Stimulated activated CD4-positive, alpha-beta T cell treated with anti-CD3 and anti-CD28 coated beads, TNF-alpha, amount 100 ng/mL, for 48 hours (primary cell): ENCODE data around the gene SNX18.

ENCODE experiments used
- DNase-seq, 3 donors: peaks; one replicate each; pipeline ENCODE4 v3.0.0-alpha.2; 2020; ENCODE audit warnings: low read depth in 3 of 3

Gene SNX18

GRCh38 chr5:54541823-54542783 lies 24.5 kb downstream of the SNX18 start:
- no peak for DNase-seq

DNA sequence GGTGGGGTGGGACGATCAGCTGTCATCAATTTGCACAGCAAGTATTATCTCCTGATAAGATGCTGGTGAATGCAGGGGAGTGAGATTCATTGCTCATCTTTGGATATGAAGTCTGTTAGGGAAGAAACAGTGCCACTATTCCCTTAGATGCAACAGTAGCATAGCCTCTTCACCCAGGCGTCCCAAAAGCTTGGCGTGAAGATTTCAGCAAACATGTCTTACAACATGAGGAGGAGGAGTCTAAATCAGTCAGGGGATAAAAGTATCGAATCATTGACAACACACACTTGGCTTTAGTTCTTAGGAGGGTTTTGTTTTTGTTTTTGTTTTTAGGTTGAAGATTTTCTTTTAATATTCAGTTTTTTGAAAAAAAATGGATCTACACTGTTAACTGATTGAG lies 26.5 kb downstream of the SNX18 start:
- no peak for DNase-seq

- DNase-seq = no peak
Measured at GRCh38 chr5:54545796-54546195, 28.2 kb downstream of the SNX18 start.

- DNase-seq = no peak
Measured at GRCh38 chr5:54547711-54548250, 30.2 kb downstream of the SNX18 start.

DNA sequence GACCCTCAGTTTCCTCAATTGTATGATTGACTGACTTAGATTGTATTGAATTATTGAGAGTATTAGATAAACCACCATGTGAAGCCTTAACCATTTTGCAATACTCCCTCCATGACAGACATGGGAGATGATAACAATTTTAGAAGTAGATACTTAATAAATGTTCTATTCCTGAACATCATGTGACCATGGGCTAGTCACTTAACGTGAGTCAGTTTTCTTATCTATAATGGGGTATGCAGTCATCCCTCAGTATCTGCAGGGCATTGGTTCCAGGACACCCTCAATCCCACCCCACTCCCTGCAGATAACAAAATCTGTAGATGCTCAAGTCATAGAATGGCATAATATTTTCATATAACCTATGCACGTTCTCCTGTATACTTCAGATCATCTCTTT lies 31.0 kb downstream of the SNX18 start:
- DNase-seq = no peak

DNA sequence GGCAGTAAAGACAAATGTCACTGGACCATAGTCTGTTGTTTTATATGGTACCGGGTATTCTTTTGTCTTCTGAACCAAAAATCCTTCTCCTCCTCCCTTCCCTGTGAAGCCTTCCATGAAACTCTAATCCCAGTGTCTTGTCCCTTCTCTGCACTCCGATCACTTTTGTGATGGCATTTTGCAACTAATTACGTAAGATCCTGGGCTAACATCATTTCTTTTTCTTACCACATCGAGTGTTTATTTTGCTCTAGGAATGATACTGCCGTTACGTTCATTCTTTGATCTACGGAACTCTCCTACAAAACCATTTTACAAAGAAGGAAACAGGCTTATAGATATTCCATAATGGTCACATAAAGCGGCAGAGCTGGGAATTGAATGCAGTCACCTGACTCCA lies 33.7 kb downstream of the SNX18 start:
- no peak for DNase-seq

GRCh38 chr5:54551926-54552325 lies 34.4 kb downstream of the SNX18 start:
- DNase-seq = no peak

DNA sequence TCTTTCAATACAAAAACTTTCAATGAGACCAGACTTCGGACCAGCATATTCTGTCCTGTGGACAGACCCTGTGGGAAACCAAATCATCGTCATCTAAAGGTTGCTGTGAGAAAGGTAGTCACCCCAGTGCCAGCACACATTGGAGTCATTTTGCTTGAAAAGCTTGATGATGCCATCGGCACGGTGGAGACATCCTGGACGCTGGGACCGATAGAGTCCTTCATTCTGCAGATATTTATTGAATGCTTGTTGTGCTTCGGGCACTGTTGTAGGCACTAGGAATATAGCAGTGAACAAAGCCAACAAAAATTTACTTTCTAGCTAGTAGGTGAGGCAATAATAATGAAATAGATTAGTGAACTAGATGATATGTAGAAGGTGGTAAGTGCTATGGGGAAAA lies 34.9 kb downstream of the SNX18 start:
- no peak for DNase-seq

GRCh38 chr5:54553659-54554207 lies 36.2 kb downstream of the SNX18 start:
- no peak for DNase-seq

- DNase-seq = no peak
Measured at GRCh38 chr5:54556141-54556540, 38.6 kb downstream of the SNX18 start.

DNA sequence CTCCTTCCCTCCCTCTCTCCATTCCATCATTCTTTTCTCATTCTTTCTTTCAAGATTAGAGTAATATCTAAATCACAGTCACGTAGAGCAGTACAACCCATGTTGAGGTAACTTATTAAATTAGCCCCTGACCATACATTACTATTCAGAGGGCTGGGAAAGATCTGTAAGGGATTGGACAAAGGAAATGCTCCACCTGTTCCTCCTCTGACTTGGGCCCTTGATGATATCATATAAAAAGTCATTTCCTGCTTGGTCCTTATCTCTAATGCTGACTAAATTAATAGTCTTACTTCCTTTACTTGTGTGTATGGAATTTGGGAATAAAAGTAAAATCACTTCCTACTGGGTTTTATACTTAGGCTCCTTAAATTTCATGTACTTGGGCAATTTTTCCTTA lies 40.8 kb downstream of the SNX18 start:
- no peak for DNase-seq

DNA sequence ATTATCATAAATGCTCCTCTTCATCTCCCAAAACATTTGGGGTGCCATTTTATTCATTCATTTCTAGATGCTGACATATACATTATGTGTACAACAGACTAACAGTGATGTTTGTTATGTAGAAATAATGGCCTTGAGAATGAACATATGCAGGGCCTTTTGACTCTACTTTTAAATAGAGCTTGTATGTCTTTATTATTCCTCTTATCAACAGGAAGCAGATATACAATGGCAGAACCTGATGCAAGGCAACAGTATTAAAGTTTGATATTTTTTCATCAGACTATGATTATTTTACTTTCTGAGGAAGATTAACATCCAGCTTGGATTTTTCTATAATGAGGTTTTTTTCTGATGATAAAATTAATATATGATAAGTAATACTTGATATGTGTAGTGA lies 44.1 kb downstream of the SNX18 start:
- DNase-seq = no peak

DNA sequence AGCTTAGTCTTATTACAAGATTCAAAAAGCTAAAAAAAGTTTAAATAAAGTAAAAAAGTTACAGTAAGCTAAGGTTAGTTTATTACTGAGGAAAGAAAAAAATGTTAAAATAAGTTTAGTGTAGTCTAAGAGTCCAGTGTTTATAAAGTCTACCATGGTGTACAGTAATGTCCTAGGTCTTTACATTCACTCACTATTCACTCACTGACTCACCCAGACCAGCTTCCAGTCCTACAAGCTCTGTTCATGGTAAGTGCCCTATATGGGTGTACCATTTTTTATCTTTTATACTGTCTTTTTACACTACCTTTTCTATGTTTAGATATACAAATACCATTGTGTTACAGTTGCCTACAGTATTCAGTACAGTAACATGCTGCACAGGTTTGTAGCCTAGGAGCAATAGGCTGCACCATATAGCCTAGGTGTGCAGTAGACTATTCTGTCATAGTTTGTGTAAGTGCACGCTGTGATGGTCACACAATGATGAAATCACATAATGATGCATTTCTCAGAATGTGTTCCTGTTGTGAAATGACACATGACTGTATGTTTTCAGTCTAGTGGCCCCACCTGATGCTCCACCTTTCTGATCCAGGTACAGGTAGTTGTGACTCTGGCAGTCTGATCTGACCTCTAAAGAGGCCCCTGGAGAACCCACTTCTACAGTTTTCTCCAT lies 45.7 kb downstream of the SNX18 start:
- no peak for DNase-seq

DNA sequence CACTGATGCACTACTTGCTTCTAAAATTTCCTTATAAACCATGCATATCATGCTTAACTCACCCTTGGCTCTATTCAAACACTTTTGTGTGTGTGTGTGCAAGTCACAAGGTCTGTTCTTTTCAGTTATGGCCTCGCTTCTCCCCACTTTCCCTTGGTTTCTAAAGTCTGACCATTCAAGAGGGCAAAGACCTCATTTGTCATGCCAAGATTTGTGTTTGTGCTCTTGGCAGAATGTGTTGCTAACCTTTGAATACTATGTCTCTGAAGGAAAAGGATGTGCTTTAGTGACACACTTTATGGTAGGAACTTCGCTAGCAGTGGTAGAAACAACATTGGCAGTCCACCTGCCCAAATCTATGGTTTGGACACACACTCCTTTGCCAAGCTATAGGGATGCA lies 50.4 kb downstream of the SNX18 start:
- DNase-seq = no peak

- DNase-seq = no peak
Measured at GRCh38 chr5:54570916-54571315, 53.4 kb downstream of the SNX18 start.

DNA sequence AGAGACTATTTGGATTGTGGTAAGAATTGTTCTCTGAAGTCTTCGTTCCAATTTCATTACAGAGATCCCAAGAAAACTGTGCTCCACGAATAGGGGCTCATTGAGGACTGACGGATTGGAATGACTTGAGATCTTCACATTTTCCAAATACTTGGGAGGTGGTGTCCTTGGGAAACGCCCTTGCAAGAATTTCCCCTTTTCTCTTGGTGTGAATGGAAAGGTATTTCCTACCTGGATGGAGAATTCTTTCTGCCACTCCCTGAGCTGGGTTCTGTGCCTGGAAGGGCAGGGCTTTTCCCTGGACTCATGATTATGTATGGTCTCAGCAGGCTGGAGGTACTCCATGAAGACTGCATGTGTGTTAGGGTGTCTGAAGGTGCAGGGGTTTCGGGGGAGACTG lies 53.9 kb downstream of the SNX18 start:
- no peak for DNase-seq

DNA sequence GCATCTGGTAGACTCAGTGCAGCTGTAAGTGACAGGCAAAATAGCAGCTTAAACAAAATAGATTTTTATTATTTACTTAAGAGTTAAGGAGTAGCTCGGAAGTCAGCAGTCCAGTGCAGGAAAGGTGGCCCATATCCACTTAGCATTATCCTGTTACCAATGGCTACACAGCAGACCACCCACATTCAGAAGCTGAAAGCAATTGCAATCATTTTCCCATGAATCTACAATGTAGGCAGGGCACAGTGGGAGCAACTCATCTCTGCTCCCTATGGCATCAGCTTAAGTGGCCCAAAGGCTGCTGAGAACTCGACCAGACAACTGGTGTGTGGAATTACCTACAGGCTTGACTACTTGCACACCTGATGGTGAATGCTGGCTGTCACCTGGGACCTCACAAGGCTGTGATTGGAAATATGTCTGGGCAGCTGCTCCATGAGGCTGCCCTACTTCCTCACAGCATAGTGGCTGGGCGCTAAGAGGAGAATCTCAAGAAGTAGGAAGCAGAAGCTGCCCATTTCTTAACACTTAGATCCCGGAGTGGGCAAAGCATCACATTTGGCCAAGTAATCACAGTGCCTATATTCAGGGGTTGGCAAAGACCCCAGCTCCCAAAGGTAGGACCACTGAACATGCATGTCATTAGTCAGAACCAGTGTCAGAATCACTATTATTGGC lies 56.4 kb downstream of the SNX18 start:
- DNase-seq = no peak

- DNase-seq = no peak
Measured at GRCh38 chr5:54577528-54577927, 60.0 kb downstream of the SNX18 start.

- no peak for DNase-seq
Measured at GRCh38 chr5:54577937-54578653, 60.5 kb downstream of the SNX18 start.

DNA sequence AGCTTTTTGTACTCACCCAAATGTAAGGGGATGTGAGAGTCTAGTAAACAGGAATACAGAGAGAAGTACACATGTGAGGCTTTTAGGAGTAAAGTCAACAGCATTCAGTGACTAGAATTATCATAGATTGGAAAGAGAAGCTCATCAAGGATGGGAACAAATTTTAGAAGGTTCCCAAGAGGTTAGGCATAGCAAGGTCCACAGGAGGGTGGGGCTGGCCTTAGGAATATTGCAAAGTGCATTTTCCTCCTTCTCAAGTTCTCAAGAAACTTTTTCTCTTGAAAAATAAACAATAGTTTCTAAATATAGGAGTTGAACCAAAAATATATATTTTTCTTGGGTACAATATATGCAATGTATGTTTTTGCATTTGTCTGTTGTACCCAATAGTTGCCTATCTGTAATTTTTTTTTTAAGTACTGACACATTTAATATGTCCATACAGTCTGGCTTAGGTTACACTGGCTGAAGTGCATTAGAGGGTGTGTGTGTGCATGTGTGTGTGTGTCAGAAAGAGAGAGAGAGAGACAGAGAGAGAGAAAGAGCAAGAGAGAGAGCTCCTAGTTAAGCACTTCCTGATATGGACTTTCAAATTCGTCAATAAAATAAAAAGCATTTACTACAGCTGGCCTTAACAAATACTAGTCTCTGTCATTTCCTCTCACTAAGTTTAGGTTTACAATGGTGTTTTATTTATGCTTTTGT lies 62.2 kb downstream of the SNX18 start:
- no peak for DNase-seq
